GM12891 (cell line): ENCODE measurements around the gene STOML1.
A peak's percentile ranks its signal among the peaks of the same experiment; 100 is the strongest.

Experiments
- DNase-seq: peaks from one replicate; pipeline ENCODE4 v3.0.0; 2011; ENCODE audit warnings: low spot score; ENCODE audit not compliant: insufficient read length
- FAIRE-seq: peaks from 2 replicates; lab custom pipeline; 2011; peaks lifted over from hg19 to GRCh38; lab: Jason Lieb, UNC
- PAX5 ChIP-seq: IDR thresholded peaks from 2 replicates; pipeline ENCODE4 v1.6.1; 2011; ENCODE audit warnings: low read length, moderate library complexity, mild to moderate bottlenecking; ENCODE audit not compliant: insufficient read depth, severe bottlenecking
- POLR2A ChIP-seq: IDR thresholded peaks from 2 replicates; pipeline ENCODE4 v1.6.1; 2011; ENCODE audit warnings: low read depth, low read length, control low read depth
- POLR2AphosphoS5 ChIP-seq: IDR thresholded peaks from 2 replicates; pipeline ENCODE4 v1.6.1; 2011; ENCODE audit warnings: low read depth, low read length, control low read depth
- POU2F2 ChIP-seq: IDR thresholded peaks from 2 replicates; pipeline ENCODE4 v1.6.1; 2011; ENCODE audit warnings: low read depth, mild to moderate bottlenecking, control low read depth, low read length, moderate library complexity
- SPI1 ChIP-seq: IDR thresholded peaks from 2 replicates; pipeline ENCODE4 v1.6.1; 2011; ENCODE audit warnings: low read depth, low read length, control low read depth
- TAF1 ChIP-seq: IDR thresholded peaks from 2 replicates; pipeline ENCODE4 v1.6.1; 2011; ENCODE audit warnings: low read depth, low read length, control low read depth

The STOML1 gene

DNA sequence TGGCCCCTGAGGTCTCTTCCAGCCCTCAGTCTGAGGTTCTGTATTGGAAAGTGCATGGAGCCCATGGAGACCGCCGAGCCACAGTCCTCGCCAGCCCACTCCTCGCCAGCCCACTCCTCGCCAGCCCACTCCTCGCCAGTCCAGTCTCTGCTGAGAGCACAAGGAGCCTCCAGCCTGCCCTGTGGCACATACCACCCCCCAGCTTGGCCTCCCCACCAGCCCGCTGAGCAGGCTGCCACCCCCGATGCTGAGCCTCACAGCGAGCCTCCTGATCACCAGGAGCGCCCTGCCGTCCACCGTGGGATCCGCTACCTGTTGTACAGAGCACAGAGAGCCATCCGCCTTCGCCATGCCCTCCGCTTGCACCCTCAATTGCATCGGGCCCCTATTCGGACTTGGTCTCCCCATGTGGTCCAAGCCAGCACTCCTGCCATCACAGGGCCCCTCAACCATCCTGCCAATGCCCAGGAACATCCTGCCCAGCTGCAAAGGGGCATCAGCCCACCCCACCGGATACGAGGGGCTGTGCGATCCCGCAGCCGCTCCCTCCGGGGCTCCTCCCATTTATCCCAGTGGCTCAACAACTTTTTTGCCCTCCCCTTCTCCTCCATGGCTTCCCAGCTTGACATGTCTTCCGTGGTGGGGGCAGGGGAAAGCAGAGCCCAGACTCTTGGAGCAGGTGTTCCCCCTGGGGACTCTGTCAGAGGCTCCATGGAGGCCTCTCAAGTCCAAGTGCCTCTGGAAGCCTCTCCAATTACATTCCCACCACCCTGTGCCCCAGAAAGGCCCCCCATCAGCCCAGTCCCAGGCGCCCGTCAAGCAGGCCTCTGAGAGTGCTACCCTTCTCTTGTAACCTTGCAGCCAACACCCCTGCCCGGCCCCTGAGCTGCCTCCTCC lies 43.3 kb upstream of the STOML1 start:
- no peak for DNase-seq
- FAIRE-seq, result no peak
- no peak for TF ChIP-seq POLR2A
- no peak for TF ChIP-seq POU2F2

DNA sequence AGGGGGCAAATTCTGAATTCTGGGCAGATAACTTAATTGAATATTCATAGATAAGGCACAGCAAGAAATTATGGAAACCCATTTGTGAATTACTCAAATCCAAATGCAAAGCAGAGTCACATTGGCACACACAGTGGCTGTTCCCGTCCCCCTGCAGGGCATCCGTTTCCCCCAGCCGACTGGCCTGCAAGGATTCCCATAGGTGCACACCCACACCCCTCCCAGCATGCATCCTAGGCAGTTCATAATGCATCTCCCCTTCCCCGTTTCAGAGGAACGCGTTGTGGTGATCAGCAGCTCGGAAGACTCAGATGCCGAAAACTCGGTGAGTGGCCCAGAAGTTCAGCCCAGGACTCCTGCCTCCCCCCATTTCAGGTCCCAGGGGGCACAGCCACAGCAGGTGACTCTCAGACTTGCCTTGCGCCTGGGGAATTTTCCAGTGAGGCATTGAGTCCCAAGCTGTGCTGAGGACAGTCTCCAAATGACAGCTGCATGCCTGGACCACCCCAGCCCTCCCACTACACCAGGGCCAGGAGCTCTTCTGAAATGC lies 42.2 kb upstream of the STOML1 start:
- TF ChIP-seq TAF1, result no peak
- no peak for TF ChIP-seq PAX5
- no peak for TF ChIP-seq POU2F2
- TF ChIP-seq POLR2AphosphoS5, result no peak
- no peak for TF ChIP-seq POLR2A
- no peak for TF ChIP-seq SPI1

GRCh38 chr15:74032606-74033561 lies 40.8 kb upstream of the STOML1 start:
- no peak for FAIRE-seq
- TF ChIP-seq SPI1, result peak; percentile 36; the same call in 1 of the 2 replicates
- no peak for TF ChIP-seq POLR2AphosphoS5
- DNase-seq, result no peak

More for the DNA sequence above, 42.2 kb upstream of the STOML1 start:
- no peak for DNase-seq
- no peak for FAIRE-seq

DNA sequence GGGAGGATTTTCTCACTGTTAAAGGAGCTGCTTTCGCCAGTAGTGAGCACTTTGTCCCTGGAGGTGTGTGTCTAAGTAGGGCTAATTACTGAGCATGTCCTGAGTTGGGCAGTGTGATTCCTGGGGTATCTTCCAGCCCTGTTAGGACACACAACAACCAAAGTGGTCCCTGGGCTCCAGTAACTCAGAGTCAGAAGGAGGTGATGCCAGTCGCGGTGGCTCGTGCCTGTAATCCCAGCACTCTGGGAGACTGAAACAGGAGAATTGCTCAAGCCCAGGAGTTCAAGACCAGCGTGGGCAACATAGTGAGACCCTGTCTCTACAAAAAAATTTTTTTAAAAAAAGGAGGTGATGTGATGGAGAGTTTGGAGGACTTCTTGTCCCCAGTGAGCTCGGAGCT lies 40.0 kb upstream of the STOML1 start:
- no peak for FAIRE-seq
- TF ChIP-seq TAF1 (no peak), SPI1 (no peak), PAX5 (no peak), POLR2A (no peak), POU2F2 (no peak), POLR2AphosphoS5 (no peak)

GRCh38 chr15:74028646-74029045 lies 36.6 kb upstream of the STOML1 start:
- TF ChIP-seq POLR2A (no peak), PAX5 (no peak), POU2F2 (no peak), TAF1 (no peak), SPI1 (no peak), POLR2AphosphoS5 (no peak)
- no peak for FAIRE-seq
- DNase-seq, result no peak

More for the DNA sequence above, 40.0 kb upstream of the STOML1 start:
- no peak for DNase-seq

DNA sequence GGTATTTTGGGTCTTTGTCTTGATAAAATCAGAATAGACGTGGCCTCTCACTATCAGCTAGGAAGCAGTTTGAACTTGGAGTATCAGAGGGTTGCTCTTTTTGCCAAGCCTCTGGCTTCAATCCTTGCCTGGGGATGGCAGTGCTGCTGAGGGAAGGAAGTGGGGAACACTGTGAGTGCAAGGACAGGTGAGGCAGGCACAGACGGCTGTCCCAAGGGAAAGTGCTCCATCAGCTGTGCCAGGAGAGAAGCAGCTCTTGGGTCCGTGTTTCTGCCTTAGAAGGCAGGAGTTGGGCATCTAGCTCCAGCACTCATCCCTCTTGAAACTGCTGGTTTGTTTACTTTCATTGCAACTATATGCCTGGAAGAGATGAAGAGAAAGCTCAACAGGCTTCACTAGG lies 35.6 kb upstream of the STOML1 start:
- TF ChIP-seq POU2F2, result no peak
- DNase-seq (no peak), FAIRE-seq (no peak)

DNA sequence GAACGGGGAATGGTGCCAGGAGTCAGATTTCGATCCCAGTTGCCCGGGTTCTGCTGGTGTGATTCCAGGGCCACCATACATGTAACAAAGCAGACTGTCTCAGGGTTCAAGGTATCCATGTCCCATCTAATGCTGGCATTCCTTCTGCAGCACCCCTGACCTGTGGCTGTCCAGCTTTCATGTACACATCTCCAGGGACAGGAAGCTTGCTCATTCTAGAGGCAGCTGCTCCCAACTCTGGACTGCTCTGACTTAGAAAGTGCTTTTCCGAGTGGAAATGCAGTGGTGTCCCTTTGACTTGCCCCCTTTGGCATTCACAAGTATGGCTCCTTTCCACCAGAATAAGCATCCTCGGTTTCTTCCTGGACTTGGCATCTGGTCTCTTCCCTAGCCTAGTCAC lies 33.3 kb upstream of the STOML1 start:
- DNase-seq, result no peak
- FAIRE-seq, result no peak
- no peak for TF ChIP-seq TAF1
- no peak for TF ChIP-seq PAX5
- no peak for TF ChIP-seq SPI1
- TF ChIP-seq POLR2AphosphoS5, result no peak
- no peak for TF ChIP-seq POU2F2
- TF ChIP-seq POLR2A, result no peak

DNA sequence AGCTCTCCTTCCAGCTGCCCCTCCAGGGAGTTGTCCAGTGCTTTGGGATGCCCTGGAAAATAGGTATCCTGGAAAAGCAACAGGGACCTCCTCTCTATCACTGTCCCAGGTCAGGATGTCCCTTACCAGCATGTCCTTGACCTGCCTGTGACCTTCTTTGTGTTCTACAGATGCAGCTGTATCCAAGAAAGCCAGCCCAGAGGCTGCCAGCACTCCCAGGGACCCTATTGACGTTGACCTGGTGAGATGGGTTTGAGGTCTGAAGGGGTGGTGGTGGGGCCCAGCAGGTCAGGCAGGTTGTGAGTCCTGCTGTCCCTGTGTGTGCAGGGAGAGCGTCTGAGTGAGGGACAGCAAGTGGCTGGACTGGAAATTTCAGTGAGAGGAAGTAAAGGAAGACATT lies 32.6 kb upstream of the STOML1 start:
- FAIRE-seq, result no peak
- TF ChIP-seq POLR2AphosphoS5, result no peak
- TF ChIP-seq PAX5, result no peak
- no peak for TF ChIP-seq POU2F2
- no peak for TF ChIP-seq TAF1
- no peak for TF ChIP-seq SPI1
- no peak for TF ChIP-seq POLR2A
- DNase-seq, result no peak

- no peak for TF ChIP-seq POLR2A
- no peak for TF ChIP-seq TAF1
- no peak for DNase-seq
- no peak for FAIRE-seq
Observed at GRCh38 chr15:74022706-74023470, 30.8 kb upstream of the STOML1 start.
